K562 (cell line): ENCODE measurements around the gene MTERF2. TPM values are rescaled to one million over a fixed set of nuclear protein-coding genes. Genes with fewer than 3 reads are reported as not detected.

ENCODE experiments used
- ATAC-seq: fragments of 200-7000 bp; cut with Tn5 transposase; 3 replicates; pipeline ENCODE4 v1.9.1; 2020; ENCODE audit warnings: moderate library complexity
- BruUV-seq: library from RNA; stranded (reverse); fragments of 400-500 nt; replicated peaks from 2 replicates; lab custom pipeline; 2021; lab: Mats Ljungman, UMichigan
- CTCF ChIA-PET: fragments of 300-600 bp; formaldehyde crosslinking; extraction: SDS; loops from one replicate; lab custom pipeline; 2021; ENCODE audit warnings: low intra/inter-chr PET ratio; lab: Yijun Ruan, JAX
- POLR2A ChIA-PET: fragments of 300-600, 350-650 bp; sonication (Branson Sonifier 250); formaldehyde crosslinking; extraction: SDS; loops from one replicate; lab custom pipeline; 2021; ENCODE audit warnings: antibody characterized with exemption, inconsistent platforms; lab: Yijun Ruan, JAX
- DNase-seq, 4 experiments: peaks; one replicate each; pipeline versions ENCODE4 v3.0.0 to v3.0.0-alpha.2; 2011 to 2018; ENCODE audit warnings: low spot score in 3 of 4, mixed read lengths in 3 of 4; ENCODE audit errors: extremely low read depth in 1 of 4
- FAIRE-seq: peaks from 2 replicates; lab custom pipeline; 2011; peaks lifted over from hg19 to GRCh38; lab: Jason Lieb, UNC
- H2AFZ ChIP-seq: 2 replicates; pipeline ENCODE4 v1.6.0; 2011; ENCODE audit warnings: low read depth, low read length, control low read depth, inconsistent platforms
- H3K27ac ChIP-seq: fragments of 200-600 bp; 3 replicates; pipeline ENCODE4 v1.8.0; 2011; ENCODE audit warnings: low read depth, mild to moderate bottlenecking, control low read depth, inconsistent platforms, low read length, moderate library complexity, mixed read lengths; ENCODE audit errors: extremely low read depth
- H3K27me3 ChIP-seq, 2 experiments: fragments of 300-600 bp in 1 of 2; 2 replicates in 1 of 2; 3 replicates in 1 of 2; pipeline versions ENCODE4 v1.6.0 to v1.8.0; 2011; ENCODE audit warnings: inconsistent platforms in 2 of 2, low read length in 2 of 2, mild to moderate bottlenecking in 1 of 2, mixed read lengths in 1 of 2, moderate library complexity in 1 of 2; ENCODE audit not compliant: control insufficient read depth in 2 of 2, insufficient read depth in 2 of 2
- H3K36me3 ChIP-seq: fragments of 300-600 bp; 3 replicates; pipeline ENCODE4 v1.8.0; 2011; ENCODE audit warnings: mild to moderate bottlenecking, low read length, inconsistent platforms; ENCODE audit not compliant: control insufficient read depth, insufficient read depth
- H3K4me1 ChIP-seq, 2 experiments: fragments of 200-600 bp in 1 of 2; replicated peaks in 1 of 2; 2 replicates in 1 of 2; 3 replicates in 1 of 2; pipeline versions ENCODE4 v1.5.1 to v1.8.0; 2011; ENCODE audit warnings: inconsistent platforms in 2 of 2, low read length in 2 of 2, mild to moderate bottlenecking in 1 of 2, mixed read lengths in 1 of 2, moderate library complexity in 1 of 2; ENCODE audit not compliant: control insufficient read depth in 2 of 2, insufficient read depth in 2 of 2
- H3K4me2 ChIP-seq: 2 replicates; pipeline ENCODE4 v1.6.1; 2011; ENCODE audit warnings: low read length, control low read depth, inconsistent platforms, mixed read lengths; ENCODE audit not compliant: insufficient read depth
- H3K4me3 ChIP-seq: fragments of 200-600 bp; sonication (generic), shearing (Covaris generic); 2 replicates; pipeline ENCODE4 v1.5.1; 2016; ENCODE audit warnings: control low read depth, inconsistent platforms
- H3K79me2 ChIP-seq: fragments of 200-600 bp; 3 replicates; pipeline ENCODE4 v1.8.0; 2011; ENCODE audit warnings: low read length, inconsistent platforms; ENCODE audit not compliant: control insufficient read depth, insufficient read depth
- H3K9ac ChIP-seq, 2 experiments: 2 replicates each; pipeline versions ENCODE4 v1.6.0 to v1.6.1; 2011; ENCODE audit warnings: low read depth in 2 of 2, low read length in 2 of 2, control low read depth in 1 of 2, inconsistent platforms in 1 of 2, mild to moderate bottlenecking in 1 of 2, mixed read lengths in 1 of 2; ENCODE audit not compliant: insufficient read depth in 1 of 2
- H3K9me1 ChIP-seq: one replicate; pipeline ENCODE4 v1.6.0; 2011; ENCODE audit warnings: inconsistent platforms, mild to moderate bottlenecking, low read length, moderate library complexity; ENCODE audit not compliant: control insufficient read depth, insufficient read depth
- H3K9me3 ChIP-seq: replicated peaks from 2 replicates; pipeline ENCODE4 v1.5.1; 2011; ENCODE audit warnings: low read depth, low read length, inconsistent platforms; ENCODE audit not compliant: control insufficient read depth, insufficient read depth
- H4K20me1 ChIP-seq: replicated peaks from 2 replicates; pipeline ENCODE4 v1.6.1; 2011; ENCODE audit warnings: low read length, inconsistent platforms, mixed read lengths; ENCODE audit not compliant: control insufficient read depth, insufficient read depth
- ARID1B ChIP-seq: fragments of 450-650 bp; IDR thresholded peaks from 2 replicates; pipeline ENCODE4 v1.6.1; 2016; ENCODE audit warnings: antibody characterized with exemption, mild to moderate bottlenecking, inconsistent platforms
- ARID2 ChIP-seq: fragments of 450-650 bp; IDR thresholded peaks from 2 replicates; pipeline ENCODE4 v1.6.1; 2017; ENCODE audit warnings: antibody characterized with exemption, mild to moderate bottlenecking
- BRF1 ChIP-seq: IDR thresholded peaks from 3 replicates; pipeline ENCODE4 v1.6.1; 2011; ENCODE audit warnings: borderline replicate concordance, mild to moderate bottlenecking; ENCODE audit not compliant: insufficient read length; ENCODE audit errors: extremely low read depth
- EGR1 ChIP-seq: fragments of 450-650 bp; conservative IDR thresholded peaks from 2 replicates; pipeline ENCODE4 v1.6.1; 2017; ENCODE audit warnings: mild to moderate bottlenecking
- FIP1L1 ChIP-seq: fragments of 200-400 bp; formaldehyde crosslinking; IDR thresholded peaks from 2 replicates; pipeline ENCODE4 v1.6.1; 2018; ENCODE audit warnings: mild to moderate bottlenecking, low read depth, low read length; ENCODE audit not compliant: poor library complexity, severe bottlenecking
- GATA2 ChIP-seq: sonication (generic); formaldehyde crosslinking; IDR thresholded peaks from 2 replicates; pipeline ENCODE4 v1.4.0; 2020; ENCODE audit warnings: mild to moderate bottlenecking, missing genetic modification reagents
- HLTF ChIP-seq: fragments of 450-650 bp; IDR thresholded peaks from 2 replicates; pipeline ENCODE4 v1.6.1; 2016
- MBD1 ChIP-seq: fragments of 250-450 bp; sonication (Bioruptor Pico); IDR thresholded peaks from 2 replicates; pipeline ENCODE4 v1.8.0; 2022; ENCODE audit warnings: inconsistent platforms
- PHF8 ChIP-seq: fragments of 200-600 bp; sonication (generic); IDR thresholded peaks from 2 replicates; pipeline ENCODE4 v1.6.1; 2012; ENCODE audit warnings: mixed run types, mild to moderate bottlenecking, inconsistent platforms, low read length, moderate library complexity, borderline replicate concordance
- POLR2G ChIP-seq: fragments of 200-400 bp; formaldehyde crosslinking; IDR thresholded peaks from 2 replicates; pipeline ENCODE4 v1.6.1; 2017; ENCODE audit warnings: low read depth, mild to moderate bottlenecking, antibody characterized with exemption, low read length, moderate library complexity
- SREBF2 ChIP-seq: sonication (generic); formaldehyde crosslinking; IDR thresholded peaks from 2 replicates; pipeline ENCODE4 v1.4.0; 2020; ENCODE audit warnings: mild to moderate bottlenecking, missing genetic modification reagents
- TGIF2 ChIP-seq: sonication (generic); formaldehyde crosslinking; IDR thresholded peaks from 2 replicates; pipeline ENCODE4 v1.8.1; 2022; ENCODE audit warnings: mild to moderate bottlenecking, missing genetic modification reagents, moderate library complexity
- XRCC4 ChIP-seq: IDR thresholded peaks from one replicate; pipeline ENCODE4 v1.6.1; 2011; ENCODE audit not compliant: insufficient read depth, insufficient read length; ENCODE audit errors: extremely low read depth
- ZNF239 ChIP-seq: fragments of 250-450 bp; sonication (Bioruptor Pico); IDR thresholded peaks from 2 replicates; pipeline ENCODE4 v1.4.0; 2020; ENCODE audit warnings: mild to moderate bottlenecking
- ZNF24 ChIP-seq: fragments of 450-650 bp; IDR thresholded peaks from 2 replicates; pipeline ENCODE4 v1.6.1; 2016
- ZNF253 ChIP-seq: fragments of 250-450 bp; sonication (Bioruptor Pico); conservative IDR thresholded peaks from 2 replicates; pipeline ENCODE4 v1.6.1; 2021; ENCODE audit warnings: mild to moderate bottlenecking
- WGBS: fragments of 100-300 bp; shearing (Covaris generic); methylation state at CpG from one replicate; pipeline ENCODE4 v1.1.6; 2016; ENCODE audit warnings: low coverage, mixed read lengths; ENCODE audit not compliant: insufficient coverage; ENCODE audit errors: missing lambda C conversion rate; 5-methylcytosine and 5-hydroxymethylcytosine counted together
- in situ Hi-C: fragments of 300-500 bp; cut with MboI; formaldehyde crosslinking; loops from 4 replicates; pipeline ENCODE4 v1.15.0; 2018; ENCODE audit warnings: inconsistent platforms, mixed read lengths
- intact Hi-C: fragments of 100-400 bp; cut with micrococcal nuclease; formaldehyde crosslinking; loops from 2 replicates; pipeline ENCODE4 v1.14.2; 2022
- polyA plus RNA-seq, 8 experiments: library from polyadenylated mRNA; depleted of rRNA in 4 of 8; stranded (reverse) in 5 of 8; unstranded in 3 of 8; fragments of >200 nt; fragmentation: Nextera tagmentation in 2 of 8; fragmentation: Illumina TruSeq in 1 of 8; extraction: Ambion mirVana in 2 of 8; extraction: Trizol in 1 of 8; gene quantifications; 2 replicates each; pipeline versions ENCODE4 v1.2.1 to v1.2.3, GENCODE V29; 2011 to 2014; ENCODE audit warnings: inconsistent platforms in 1 of 8, missing spikeins in 1 of 8
- total RNA-seq, 7 experiments: library from RNA; depleted of rRNA in 6 of 7; stranded (reverse); fragments of >200 nt in 6 of 7; fragmentation: Illumina TruSeq in 2 of 7; extraction: Trizol in 2 of 7; gene quantifications; 2 replicates each; pipeline versions ENCODE4 v1.2.1 to v1.2.3, GENCODE V29; 2011 to 2021; ENCODE audit warnings: low replicate concordance in 1 of 7

The MTERF2 gene
- total and polyA plus RNA-seq, 9 of the 15 experiments (the other 6 are each of a cell fraction or from before 2014, with no cell fraction given): 10.0 to 63.2 (median 33.2) TPM

GRCh38 chr12:106981788-106982187 lies 5.2 kb downstream of the MTERF2 start:
- CTCF ChIA-PET: no interaction called here
- ATAC-seq (no peak), DNase-seq (no peak), FAIRE-seq (no peak)
- no peaks in the 10 kb centered on the region for H4K20me1 ChIP-seq
- H3K9ac ChIP-seq: no peak overlapping the region
- intact Hi-C loops: no loop called here
- H3K9me3 ChIP-seq: peaks cover 5% of the 10 kb centered on the region; the same call in 1 of the 2 replicates
- H3K36me3 ChIP-seq: peaks cover 47% of the 10 kb centered on the region
- H3K27ac ChIP-seq: no peak overlapping the region
- H3K4me2 ChIP-seq: no peak overlapping the region
- TF ChIP-seq BRF1 (no peak), XRCC4 (no peak), GATA2 (CRISPR knock-in tag) (no peak), TGIF2 (no peak)
- no TSS peak for BruUV-seq
- WGBS: 92% methylated on average over 3 of the region's 3 CpGs
- H3K4me3 ChIP-seq: no peak overlapping the region
- POLR2A ChIA-PET: interaction anchor here (0.9 to 5.5 kb wide), 5 partner anchors 9 to 26 kb away, joined by 3 to 28 read pairs (median 4); partner anchors contain the start of gene TMEM263
- H2AFZ ChIP-seq: no peak overlapping the region
- peaks cover 15 to 48% of the 10 kb centered on the region in 2 experiments for H3K4me1 ChIP-seq
- H3K9me1 ChIP-seq: no peaks in the 10 kb centered on the region
- in situ Hi-C loops: no loop called here
- no peaks in the 10 kb centered on the region for H3K27me3 ChIP-seq
- H3K79me2 ChIP-seq: peaks cover 38% of the 10 kb centered on the region

GRCh38 chr12:106980944-106981343 lies 6.0 kb downstream of the MTERF2 start:
- POLR2A ChIA-PET: interaction anchor here (0.9 to 5.5 kb wide), 5 partner anchors 9 to 26 kb away, joined by 3 to 28 read pairs (median 7); partner anchors contain the start of gene TMEM263
- intact Hi-C loops: no loop called here

More at GRCh38 chr12:106980944-106981343, 6.0 kb downstream of the MTERF2 start:
- DNase-seq: no peak
- no peak overlapping the region for H3K4me3 ChIP-seq
- TF ChIP-seq PHF8: no peak
- TF ChIP-seq POLR2G: 0 out of 2 replicates have a peak, but pooled peaks have one; percentile 42
- no peak for TF ChIP-seq MBD1 (CRISPR knock-in tag)
- no peak for TF ChIP-seq HLTF
- no peak for TF ChIP-seq SREBF2 (CRISPR knock-in tag)
- no peak for TF ChIP-seq ZNF24
- TF ChIP-seq FIP1L1: no peak
- no peak for TF ChIP-seq ARID2
- TF ChIP-seq ZNF253: no peak
- 0 out of 2 replicates have a peak, but pooled peaks have one; percentile 22 for TF ChIP-seq EGR1
- TF ChIP-seq ZNF239 (CRISPR knock-in tag): no peak
- TF ChIP-seq ARID1B: no peak
- TF ChIP-seq, all 486 proteins: peak for 2
- H3K27me3 ChIP-seq: no peaks in the 10 kb centered on the region
- no TSS peak for BruUV-seq
- in situ Hi-C loops: no loop called here
- CTCF ChIA-PET: no interaction called here
- FAIRE-seq (no peak), ATAC-seq (no peak)
- no peak overlapping the region for H2AFZ ChIP-seq
- H3K9me3 ChIP-seq: peaks cover 5% of the 10 kb centered on the region; the same call in 1 of the 2 replicates
- peaks cover 15 to 54% of the 10 kb centered on the region in 2 experiments for H3K4me1 ChIP-seq
- peak overlapping the region in 1 of 2 experiments; percentile 71; a peak in 1 of 4 replicates for H3K9ac ChIP-seq
- H4K20me1 ChIP-seq: no peaks in the 10 kb centered on the region
- WGBS: 87% methylated on average over 7 of the region's 7 CpGs
- peaks cover 32% of the 10 kb centered on the region for H3K79me2 ChIP-seq
- H3K4me2 ChIP-seq: no peak overlapping the region
- H3K36me3 ChIP-seq: peaks cover 54% of the 10 kb centered on the region
- H3K27ac ChIP-seq: no peak overlapping the region
- no peaks in the 10 kb centered on the region for H3K9me1 ChIP-seq
